H9 (cell line): ENCODE measurements around the gene SAXO2. TPM values are rescaled to one million over a fixed set of nuclear protein-coding genes. Genes with fewer than 3 reads are reported as not detected.
A peak's percentile ranks its signal among the peaks of the same experiment; 100 is the strongest.
"Not testable (repeated sequence)": the region's sequence is repeated elsewhere in the genome, so short reads cannot be mapped to it uniquely, and the experiment has no call there.

Experiments used
- DNase-seq: peaks from one replicate; pipeline ENCODE4 v3.0.0-alpha.2; 2017
- H2AFZ ChIP-seq: one replicate; pipeline ENCODE4 v1.6.1; 2013; ENCODE audit warnings: mild to moderate bottlenecking, low read length, control low read depth, moderate library complexity
- H2AK5ac ChIP-seq: 2 replicates; pipeline ENCODE4 v1.6.1; 2013; ENCODE audit warnings: low read length, control low read depth, mixed read lengths; ENCODE audit not compliant: insufficient read length
- H2BK120ac ChIP-seq: one replicate; pipeline ENCODE4 v1.6.1; 2013; ENCODE audit warnings: low read depth, mild to moderate bottlenecking, low read length, control low read depth, inconsistent platforms; ENCODE audit not compliant: poor library complexity, severe bottlenecking
- H2BK12ac ChIP-seq: 2 replicates; pipeline ENCODE4 v1.6.1; 2013; ENCODE audit warnings: low read length, control low read depth, mixed read lengths, low read depth; ENCODE audit not compliant: insufficient read length
- H2BK15ac ChIP-seq: 2 replicates; pipeline ENCODE4 v1.6.1; 2013; ENCODE audit warnings: low read depth, low read length, control low read depth
- H2BK20ac ChIP-seq: one replicate; pipeline ENCODE4 v1.6.1; 2013; ENCODE audit warnings: low read depth, mild to moderate bottlenecking, low read length, control low read depth, inconsistent platforms; ENCODE audit not compliant: poor library complexity, severe bottlenecking
- H2BK5ac ChIP-seq: 2 replicates; pipeline ENCODE4 v1.6.1; 2013; ENCODE audit warnings: low read length, control low read depth, mixed read lengths; ENCODE audit not compliant: insufficient read length
- H3K14ac ChIP-seq: 2 replicates; pipeline ENCODE4 v1.6.1; 2013; ENCODE audit warnings: low read length, control low read depth; ENCODE audit not compliant: insufficient read depth
- H3K18ac ChIP-seq: 2 replicates; pipeline ENCODE4 v1.6.1; 2013; ENCODE audit warnings: low read depth, mild to moderate bottlenecking, mixed read lengths, low read length, control low read depth; ENCODE audit not compliant: insufficient read length
- H3K23ac ChIP-seq: 2 replicates; pipeline ENCODE4 v1.6.1; 2013; ENCODE audit warnings: low read length, control low read depth, mixed read lengths, low read depth; ENCODE audit not compliant: insufficient read length
- H3K23me2 ChIP-seq: 2 replicates; pipeline ENCODE4 v1.6.1; 2013; ENCODE audit warnings: low read depth, mild to moderate bottlenecking, mixed read lengths, low read length, control low read depth; ENCODE audit not compliant: insufficient read length, poor library complexity, severe bottlenecking
- H3K27ac ChIP-seq: 2 replicates; pipeline ENCODE4 v1.5.1; 2013; ENCODE audit warnings: low read length, control low read depth, mixed read lengths, low read depth; ENCODE audit not compliant: insufficient read length
- H3K27me3 ChIP-seq: 2 replicates; pipeline ENCODE4 v1.6.1; 2013; ENCODE audit warnings: low read length, control low read depth, inconsistent platforms; ENCODE audit not compliant: insufficient read depth
- H3K4ac ChIP-seq: 2 replicates; pipeline ENCODE4 v1.6.1; 2013; ENCODE audit warnings: low read depth, mild to moderate bottlenecking, control low read depth, inconsistent platforms, low read length, moderate library complexity
- H3K4me1 ChIP-seq: 2 replicates; pipeline ENCODE4 v1.6.1; 2013; ENCODE audit warnings: low read length, control low read depth, inconsistent platforms; ENCODE audit not compliant: insufficient read depth
- H3K4me2 ChIP-seq: 2 replicates; pipeline ENCODE4 v1.6.1; 2013; ENCODE audit warnings: low read length, control low read depth, mixed read lengths; ENCODE audit not compliant: insufficient read length, insufficient read depth
- H3K56ac ChIP-seq: 2 replicates; pipeline ENCODE4 v1.6.1; 2013; ENCODE audit warnings: low read depth, mild to moderate bottlenecking, mixed read lengths, low read length, control low read depth; ENCODE audit not compliant: insufficient read length
- H3K79me1 ChIP-seq: 2 replicates; pipeline ENCODE4 v1.6.1; 2013; ENCODE audit warnings: low read depth, mild to moderate bottlenecking, moderate library complexity, low read length, control low read depth, inconsistent platforms; ENCODE audit not compliant: insufficient read depth, poor library complexity, severe bottlenecking
- H3K79me2 ChIP-seq: 2 replicates; pipeline ENCODE4 v1.6.1; 2013; ENCODE audit warnings: low read length, control low read depth, inconsistent platforms; ENCODE audit not compliant: insufficient read depth
- H3K9ac ChIP-seq: 2 replicates; pipeline ENCODE4 v1.6.1; 2013; ENCODE audit warnings: low read length, control low read depth, mixed read lengths; ENCODE audit not compliant: insufficient read length; ENCODE audit errors: extremely low read depth
- H3K9me3 ChIP-seq: one replicate; pipeline ENCODE4 v1.6.1; 2013; ENCODE audit warnings: low read depth, low read length, inconsistent platforms; ENCODE audit not compliant: control insufficient read depth
- H3T11ph ChIP-seq: one replicate; pipeline ENCODE4 v1.6.1; 2013; ENCODE audit warnings: mild to moderate bottlenecking, low read length, control low read depth, inconsistent platforms
- H4K20me1 ChIP-seq: one replicate; pipeline ENCODE4 v1.6.1; 2013; ENCODE audit not compliant: control insufficient read depth, insufficient read length, insufficient read depth
- H4K5ac ChIP-seq: 2 replicates; pipeline ENCODE4 v1.6.1; 2013; ENCODE audit warnings: low read depth, mild to moderate bottlenecking, mixed read lengths, low read length, control low read depth; ENCODE audit not compliant: insufficient read length
- H4K8ac ChIP-seq: replicated peaks from 2 replicates; pipeline ENCODE4 v1.6.1; 2013; ENCODE audit warnings: low read length, control low read depth, mixed read lengths, low read depth; ENCODE audit not compliant: insufficient read length
- H4K91ac ChIP-seq: 2 replicates; pipeline ENCODE4 v1.6.1; 2013; ENCODE audit warnings: low read depth, mild to moderate bottlenecking, moderate library complexity, mixed read lengths, low read length, control low read depth; ENCODE audit not compliant: insufficient read length
- H3K27ac Mint-ChIP-seq, 3 experiments: 2 replicates in 2 of 3; 3 replicates in 1 of 3; pipeline ENCODE4 v1.8.0; 2020 to 2021; ENCODE audit warnings: mixed read lengths in 3 of 3, mild to moderate bottlenecking in 1 of 3, moderate library complexity in 1 of 3
- H3K27me3 Mint-ChIP-seq: 2 replicates; pipeline ENCODE4 v1.8.0; 2021; ENCODE audit warnings: low read depth, mild to moderate bottlenecking, moderate library complexity, mixed read lengths
- H3K36me3 Mint-ChIP-seq, 3 experiments: 2 replicates in 2 of 3; 3 replicates in 1 of 3; pipeline ENCODE4 v1.8.0; 2020 to 2021; ENCODE audit warnings: low read depth in 3 of 3, mixed read lengths in 3 of 3; ENCODE audit not compliant: insufficient read depth in 1 of 3
- H3K4me1 Mint-ChIP-seq, 2 experiments: 2 replicates each; pipeline ENCODE4 v1.8.0; 2020; ENCODE audit warnings: mixed read lengths in 2 of 2
- H3K4me3 Mint-ChIP-seq, 2 experiments: 2 replicates in 1 of 2; 3 replicates in 1 of 2; pipeline ENCODE4 v1.8.0; 2020 to 2021; ENCODE audit warnings: mild to moderate bottlenecking in 2 of 2, mixed read lengths in 2 of 2, moderate library complexity in 1 of 2
- H3K9me3 Mint-ChIP-seq, 2 experiments: 2 replicates in 1 of 2; 3 replicates in 1 of 2; pipeline ENCODE4 v1.8.0; 2020; ENCODE audit warnings: mild to moderate bottlenecking in 2 of 2, mixed read lengths in 2 of 2, moderate library complexity in 1 of 2
- WGBS: extraction: QIAGEN DNeasy Blood & Tissue Kit; methylation state at CpG from one replicate; pipeline ENCODE4 v1.1.7; 2013; ENCODE audit warnings: missing lambda C conversion rate, low lambda C conversion rate, mixed read lengths; ENCODE audit not compliant: insufficient read length; ENCODE audit errors: extremely low coverage; 5-methylcytosine and 5-hydroxymethylcytosine counted together
- total RNA-seq: library from RNA; stranded (reverse); gene quantifications from 2 replicates; pipeline ENCODE4 v1.2.1, GENCODE V29; 2021
- TF ChIP-seq, protein P1 (sequence below): fragments of 200-600 bp; sonication (generic); conservative IDR thresholded peaks from 3 replicates; pipeline ENCODE4 v1.8.0; 2021; ENCODE audit warnings: antibody characterized with exemption, mild to moderate bottlenecking

Gene SAXO2
- total RNA-seq, 1 experiment from 2014 or later, result 3.1 TPM

DNA sequence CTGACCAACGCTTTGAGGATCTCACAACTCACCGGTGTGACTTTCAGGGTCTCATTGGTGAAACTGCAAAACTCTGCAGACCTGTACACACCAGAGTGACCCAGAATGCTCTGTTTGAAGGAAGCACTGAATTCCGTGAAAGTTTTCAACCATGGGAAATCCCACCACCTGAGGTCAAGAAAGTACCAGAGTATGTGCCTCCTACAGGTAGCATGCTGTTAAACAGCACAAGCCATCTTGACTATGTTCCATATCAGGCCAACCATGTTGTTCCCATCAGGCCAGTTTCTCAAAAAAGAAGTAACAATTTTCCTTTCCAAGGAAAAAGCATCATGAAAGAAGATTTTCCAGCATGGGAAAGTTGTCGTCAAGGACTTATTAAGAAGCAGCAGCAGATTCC lies 19.8 kb downstream of the SAXO2 start:
- no CpG with 5 or more reads among the region's 4 CpGs for WGBS
- H3K9me3 ChIP-seq, H2BK15ac ChIP-seq, H2AK5ac ChIP-seq, H3K36me3 Mint-ChIP-seq, H3K79me1 ChIP-seq, H2BK12ac ChIP-seq, H3K27me3 ChIP-seq, H3K56ac ChIP-seq, H3K9me3 Mint-ChIP-seq, H2BK20ac ChIP-seq, H3K27me3 Mint-ChIP-seq, H3T11ph ChIP-seq, H3K4me2 ChIP-seq, H2AFZ ChIP-seq, H3K4me3 Mint-ChIP-seq, H3K27ac ChIP-seq, H3K4me1 Mint-ChIP-seq, DNase-seq, H3K23me2 ChIP-seq, H3K23ac ChIP-seq, H3K4me1 ChIP-seq, H4K8ac ChIP-seq, H4K91ac ChIP-seq, H2BK5ac ChIP-seq, H3K4ac ChIP-seq, H2BK120ac ChIP-seq, H3K79me2 ChIP-seq, H3K18ac ChIP-seq, H3K9ac ChIP-seq, H4K5ac ChIP-seq, H3K27ac Mint-ChIP-seq, H4K20me1 ChIP-seq, H3K14ac ChIP-seq: not testable (repeated sequence)
- TF ChIP-seq, protein P1, sequence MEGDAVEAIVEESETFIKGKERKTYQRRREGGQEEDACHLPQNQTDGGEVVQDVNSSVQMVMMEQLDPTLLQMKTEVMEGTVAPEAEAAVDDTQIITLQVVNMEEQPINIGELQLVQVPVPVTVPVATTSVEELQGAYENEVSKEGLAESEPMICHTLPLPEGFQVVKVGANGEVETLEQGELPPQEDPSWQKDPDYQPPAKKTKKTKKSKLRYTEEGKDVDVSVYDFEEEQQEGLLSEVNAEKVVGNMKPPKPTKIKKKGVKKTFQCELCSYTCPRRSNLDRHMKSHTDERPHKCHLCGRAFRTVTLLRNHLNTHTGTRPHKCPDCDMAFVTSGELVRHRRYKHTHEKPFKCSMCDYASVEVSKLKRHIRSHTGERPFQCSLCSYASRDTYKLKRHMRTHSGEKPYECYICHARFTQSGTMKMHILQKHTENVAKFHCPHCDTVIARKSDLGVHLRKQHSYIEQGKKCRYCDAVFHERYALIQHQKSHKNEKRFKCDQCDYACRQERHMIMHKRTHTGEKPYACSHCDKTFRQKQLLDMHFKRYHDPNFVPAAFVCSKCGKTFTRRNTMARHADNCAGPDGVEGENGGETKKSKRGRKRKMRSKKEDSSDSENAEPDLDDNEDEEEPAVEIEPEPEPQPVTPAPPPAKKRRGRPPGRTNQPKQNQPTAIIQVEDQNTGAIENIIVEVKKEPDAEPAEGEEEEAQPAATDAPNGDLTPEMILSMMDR, result peak; percentile 21; the same call in 2 of the 3 replicates

DNA sequence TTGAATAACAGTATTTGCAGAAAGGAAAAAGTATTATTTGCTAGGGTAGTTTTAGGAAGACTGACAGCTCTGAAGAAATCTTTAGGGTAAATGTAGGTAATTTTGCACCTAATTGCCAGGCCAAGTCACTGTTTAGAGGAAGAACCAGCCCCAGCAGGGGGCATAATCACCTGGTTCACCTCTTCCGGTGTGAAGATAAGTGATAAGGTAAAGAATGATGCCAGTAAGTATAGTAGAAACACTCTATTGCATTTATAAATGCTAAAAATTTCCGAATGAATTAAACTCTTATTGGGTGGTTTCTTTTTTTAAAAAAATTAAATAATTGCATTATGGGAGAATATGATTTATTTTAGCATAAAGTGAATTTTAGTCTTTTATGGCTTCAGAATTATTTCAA lies 21.8 kb downstream of the SAXO2 start:
- not testable (repeated sequence) for H2AFZ ChIP-seq, H3K79me2 ChIP-seq, H4K5ac ChIP-seq, H3K9me3 ChIP-seq, H3K27ac ChIP-seq, H2BK5ac ChIP-seq, H3K23ac ChIP-seq, H3K36me3 Mint-ChIP-seq, H2BK120ac ChIP-seq, H3K4me1 Mint-ChIP-seq, H2BK15ac ChIP-seq, H3K27ac Mint-ChIP-seq, H3K56ac ChIP-seq, DNase-seq, H2AK5ac ChIP-seq, H4K20me1 ChIP-seq, H3K4me2 ChIP-seq, H3K14ac ChIP-seq, H2BK12ac ChIP-seq, H3K18ac ChIP-seq, H3K79me1 ChIP-seq, H3K4me1 ChIP-seq, H3K9me3 Mint-ChIP-seq, H3K27me3 ChIP-seq, H3K23me2 ChIP-seq, H3K4ac ChIP-seq, H4K8ac ChIP-seq, H3K27me3 Mint-ChIP-seq, H3K9ac ChIP-seq, H3K4me3 Mint-ChIP-seq, H4K91ac ChIP-seq, H3T11ph ChIP-seq, H2BK20ac ChIP-seq
- no CpG with 5 or more reads among the region's 2 CpGs for WGBS
